NCI-H446 treated with DMSO at 0.1 percent for 48 hours (cell line): ENCODE measurements around the gene PLEKHA7.
"Not testable (repeated sequence)": the region's sequence is repeated elsewhere in the genome, so short reads cannot be mapped to it uniquely, and the experiment has no call there.

Source experiments
- DNase-seq: peaks from one replicate; lab custom pipeline; 2025; lab: John Stamatoyannopoulos, UW

The PLEKHA7 gene

GRCh38 chr11:16904761-16905160 is 109.5 kb downstream of the PLEKHA7 start:
- DNase-seq, result not testable (repeated sequence)

DNA sequence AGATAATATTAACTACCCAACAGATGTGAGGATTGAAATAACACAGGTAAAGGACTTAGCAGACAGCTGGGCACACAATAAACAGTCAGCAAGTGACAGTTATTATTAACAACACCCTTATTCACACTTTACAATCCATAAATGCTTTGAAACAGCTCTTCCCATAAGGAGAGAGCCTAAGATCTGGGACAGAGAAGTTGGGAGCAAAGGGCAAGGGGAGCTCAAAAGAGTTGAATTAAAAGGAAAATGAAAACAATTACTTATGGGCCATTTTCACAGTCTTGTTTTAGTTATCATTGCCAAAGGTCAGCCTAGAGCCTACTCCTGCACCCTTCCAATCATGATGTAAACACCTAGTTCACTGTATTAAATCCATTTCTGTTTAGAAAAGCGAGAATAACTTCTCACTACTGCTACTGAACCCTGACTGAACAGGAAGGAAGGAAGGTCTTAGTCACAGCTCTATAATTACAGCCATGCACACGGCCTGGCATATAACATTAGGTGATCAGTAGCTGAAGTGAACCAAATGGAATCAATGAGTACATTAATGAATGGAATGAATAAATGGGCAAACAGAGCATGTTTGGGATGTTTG is 111.3 kb downstream of the PLEKHA7 start:
- DNase-seq, result no peak

DNA sequence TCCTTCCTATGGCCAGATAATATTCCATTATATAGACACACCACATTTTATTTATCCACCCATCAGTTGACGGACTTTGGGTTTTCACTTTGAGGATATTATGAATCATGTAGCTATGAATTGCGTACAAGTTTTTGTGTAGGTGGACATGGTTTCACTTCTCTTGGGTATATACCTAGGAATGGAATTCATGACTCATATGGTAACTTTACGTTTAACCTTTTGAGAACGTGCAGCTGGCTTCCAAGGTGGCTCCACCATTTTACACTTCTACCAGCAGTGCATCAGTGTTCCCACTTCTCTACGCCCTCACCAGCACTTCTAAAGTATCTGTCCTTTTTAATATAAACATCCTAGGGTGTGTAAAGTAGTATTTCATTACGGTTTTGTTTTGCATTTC is 112.0 kb downstream of the PLEKHA7 start:
- DNase-seq, result no peak

DNA sequence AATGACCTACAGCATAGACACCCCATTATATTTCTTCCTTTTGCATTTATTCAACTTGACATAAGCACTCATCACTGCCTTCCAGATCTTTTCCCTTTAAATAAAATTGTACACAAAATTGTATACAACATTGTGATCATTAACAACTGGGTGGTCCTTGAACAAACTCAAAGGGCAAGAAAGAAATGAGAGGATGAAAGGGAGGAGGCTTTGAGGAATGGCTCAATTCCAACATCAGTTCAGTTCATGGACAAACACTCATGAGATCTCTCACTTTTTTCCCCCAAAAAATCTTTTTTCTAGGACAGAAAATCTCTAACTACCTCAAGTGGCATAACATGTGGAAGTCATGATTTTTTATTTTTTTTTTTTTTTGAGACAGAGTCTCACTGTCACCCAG is 113.7 kb downstream of the PLEKHA7 start:
- no peak for DNase-seq

DNA sequence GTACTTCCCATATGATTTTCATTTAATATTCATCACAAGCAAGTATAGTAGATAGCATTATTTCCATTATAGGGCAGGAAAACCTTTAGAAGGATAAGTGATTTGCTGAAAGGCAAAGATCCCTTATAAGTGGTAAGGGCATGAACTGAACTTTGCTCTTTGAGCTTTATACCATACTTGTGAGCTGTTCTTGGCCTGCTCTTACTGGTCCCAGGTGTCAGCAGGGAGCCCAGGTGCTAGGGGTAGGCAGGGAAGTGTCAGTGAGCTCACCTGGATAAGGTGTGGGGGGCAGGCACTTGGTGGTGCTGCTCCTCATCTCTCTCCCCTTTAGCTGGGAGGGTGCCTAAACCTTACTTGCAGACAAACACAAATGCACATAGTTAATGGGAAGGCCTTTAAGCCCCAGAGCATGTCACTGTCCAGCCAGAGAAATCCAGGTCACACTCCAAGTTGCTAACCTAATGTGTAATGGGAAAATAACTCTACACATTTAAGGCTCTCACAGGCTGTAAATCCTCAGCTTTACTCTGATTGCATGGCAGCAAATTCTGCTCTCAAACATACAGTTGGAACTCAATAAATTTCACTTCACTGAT is 114.4 kb downstream of the PLEKHA7 start:
- no peak for DNase-seq

- DNase-seq, result no peak
These were observed 115.8 kb downstream of the PLEKHA7 start for GRCh38 chr11:16898274-16898985.

- no peak for DNase-seq
These were observed 116.6 kb downstream of the PLEKHA7 start for GRCh38 chr11:16897470-16898061.

DNA sequence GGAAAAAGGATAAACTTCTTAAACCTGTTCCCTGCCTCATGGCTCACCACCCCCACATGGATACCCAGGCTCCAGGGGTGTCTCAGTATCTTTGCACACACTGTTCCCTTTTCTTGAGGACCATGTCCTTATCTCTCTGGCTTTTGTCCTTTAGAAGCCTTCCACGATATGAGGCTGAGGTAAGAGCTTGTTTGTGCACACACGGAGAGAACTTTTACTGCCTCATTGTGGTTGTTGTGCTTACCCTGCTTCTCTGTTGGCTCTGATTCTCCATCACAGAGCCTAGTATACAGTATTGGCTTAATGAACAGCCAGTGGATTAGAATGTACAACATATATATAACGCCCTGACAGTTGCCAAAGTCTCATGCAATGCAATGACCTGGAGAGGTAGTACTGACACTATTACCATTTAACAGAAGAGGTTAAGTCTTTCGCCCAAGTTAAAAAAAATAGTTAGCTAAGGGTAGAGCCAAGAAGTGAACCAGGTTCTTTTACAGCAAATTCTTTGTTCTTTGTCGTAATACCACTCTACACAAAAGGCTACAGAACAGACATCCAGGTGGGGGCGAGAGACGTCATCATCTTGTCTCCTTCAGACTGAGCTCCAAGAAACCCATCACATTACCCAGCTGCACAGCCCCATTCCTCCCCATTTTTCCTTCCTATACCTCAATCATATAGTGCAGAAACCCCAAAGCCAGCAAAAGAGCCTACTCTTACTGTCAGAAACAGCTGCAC is 117.3 kb downstream of the PLEKHA7 start:
- DNase-seq, result no peak

GRCh38 chr11:16895306-16895705 is 118.9 kb downstream of the PLEKHA7 start:
- DNase-seq, result no peak

DNA sequence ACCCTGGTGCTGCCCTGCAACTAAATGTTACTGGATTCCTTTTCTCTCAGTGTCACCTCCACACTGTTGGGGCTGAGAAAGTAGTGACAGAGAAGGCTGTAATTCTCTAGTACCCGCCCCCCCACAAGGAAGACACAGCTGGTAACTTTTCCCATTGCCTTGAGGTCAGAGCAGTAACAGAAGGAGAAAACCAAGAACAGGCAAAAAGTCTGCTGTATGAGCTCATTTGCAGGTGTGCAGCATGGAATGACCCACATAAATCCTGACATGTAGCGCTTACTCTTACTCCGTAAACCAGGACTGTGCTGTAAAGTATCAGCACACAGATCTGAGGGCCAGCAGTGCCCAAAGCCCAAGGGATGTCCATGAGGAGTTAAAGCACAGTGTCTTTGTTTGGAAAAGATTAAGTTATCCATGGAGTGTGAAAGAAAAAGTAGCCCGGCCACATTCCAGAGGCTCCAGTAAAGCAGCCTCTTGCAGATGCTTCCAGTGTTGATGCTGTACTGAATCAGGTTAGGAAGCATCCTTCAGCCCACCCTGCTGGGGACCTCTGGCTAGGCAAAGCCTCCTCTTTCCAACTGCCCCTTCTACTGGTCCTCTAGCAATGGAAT is 120.7 kb downstream of the PLEKHA7 start:
- DNase-seq, result no peak

GRCh38 chr11:16891964-16892363 is 122.2 kb downstream of the PLEKHA7 start:
- peak; percentile 56 for DNase-seq

GRCh38 chr11:16891165-16891564 is 123.0 kb downstream of the PLEKHA7 start:
- DNase-seq, result peak; percentile 60

- DNase-seq, result no peak
These were observed 123.8 kb downstream of the PLEKHA7 start for GRCh38 chr11:16890442-16890841.

GRCh38 chr11:16889905-16890304 is 124.3 kb downstream of the PLEKHA7 start:
- DNase-seq, result no peak

DNA sequence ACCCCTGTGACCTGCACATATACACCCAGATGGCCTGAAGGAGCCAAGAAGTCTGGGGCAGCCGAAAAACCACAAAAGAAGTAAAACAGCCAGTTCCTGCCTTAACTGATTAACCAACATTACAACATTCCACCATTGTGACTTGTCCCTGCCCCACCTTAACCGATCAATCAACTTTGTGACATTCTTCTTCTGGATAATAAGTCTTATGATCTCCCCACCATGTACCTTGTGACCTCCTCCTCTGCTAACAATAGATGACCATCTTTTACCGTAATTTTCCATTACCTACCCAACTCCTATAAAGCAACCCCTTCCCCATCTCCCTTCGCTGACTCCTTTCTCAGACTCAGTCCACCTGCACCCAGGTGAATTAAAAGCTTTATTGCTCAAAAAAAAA is 125.2 kb downstream of the PLEKHA7 start:
- not testable (repeated sequence) for DNase-seq

GRCh38 chr11:16887887-16888286 is 126.3 kb downstream of the PLEKHA7 start:
- not testable (repeated sequence) for DNase-seq

DNA sequence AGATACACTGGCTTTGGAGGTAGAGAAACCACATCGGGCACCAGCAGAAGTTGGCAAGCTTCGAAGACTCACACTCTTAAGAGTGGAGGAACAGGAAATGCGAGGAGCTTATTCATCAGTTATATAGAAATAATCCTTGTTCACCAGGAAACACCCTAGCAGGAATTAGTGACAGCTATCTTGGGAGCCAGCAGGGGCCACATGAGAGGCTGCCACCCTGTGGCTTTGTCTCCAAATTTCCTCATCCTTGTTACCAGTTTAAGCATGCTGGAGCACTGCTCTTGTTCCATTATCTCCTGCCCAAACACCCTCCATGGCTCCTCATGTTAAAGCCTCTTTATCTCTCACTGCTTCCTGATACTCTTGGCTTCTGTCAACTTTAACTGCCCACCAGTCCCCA is 131.0 kb downstream of the PLEKHA7 start:
- no peak for DNase-seq

DNA sequence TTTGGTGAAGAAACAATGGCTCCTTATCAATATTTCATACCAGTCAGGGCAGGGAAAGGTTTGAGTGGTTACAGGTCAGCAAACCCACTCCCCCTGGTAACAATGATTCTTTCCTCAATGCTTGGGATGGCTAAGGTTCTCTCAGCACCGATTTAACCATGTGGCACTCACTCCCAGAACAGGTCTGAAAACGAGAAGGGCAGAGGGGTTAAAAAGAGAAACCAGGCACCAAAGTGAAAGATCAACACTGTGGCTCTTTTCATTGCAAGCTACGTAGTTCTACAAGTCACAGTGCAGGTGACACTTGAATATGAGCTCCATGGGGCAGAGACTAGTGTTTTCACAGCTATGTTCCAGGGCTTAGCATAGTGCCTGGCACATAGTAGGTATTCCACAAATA is 132.4 kb downstream of the PLEKHA7 start:
- no peak for DNase-seq

GRCh38 chr11:16881074-16881709 is 133.0 kb downstream of the PLEKHA7 start:
- DNase-seq, result peak; percentile 60

DNA sequence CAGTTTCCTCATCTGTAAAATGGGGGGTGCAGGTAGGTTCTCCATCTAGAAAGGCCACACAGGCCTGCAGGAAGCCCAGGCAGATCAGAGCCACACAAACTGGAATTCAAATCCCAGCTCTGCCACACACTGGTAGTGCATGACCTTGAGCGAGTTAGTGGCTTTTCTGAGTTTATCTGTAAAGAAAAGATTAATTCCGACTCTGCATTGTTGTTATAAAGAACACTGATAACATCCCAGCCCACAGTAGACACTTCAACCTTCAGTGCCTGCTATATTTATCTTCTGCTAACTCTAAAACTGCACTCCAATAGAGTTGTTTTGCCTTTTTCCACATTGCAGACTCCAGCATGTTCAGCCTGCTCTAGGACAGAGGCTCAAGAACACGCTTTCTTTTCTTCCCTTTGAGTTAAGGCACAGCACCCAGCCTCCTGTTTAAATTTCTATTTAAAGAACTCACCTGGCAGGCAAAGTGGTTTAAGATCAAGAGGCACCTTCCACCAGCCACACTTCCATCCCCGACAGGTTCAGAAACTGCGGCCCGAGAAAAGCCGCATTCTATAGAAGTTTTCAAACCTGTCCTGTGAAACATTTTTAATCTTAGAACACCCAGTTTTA is 133.9 kb downstream of the PLEKHA7 start:
- DNase-seq, result no peak

DNA sequence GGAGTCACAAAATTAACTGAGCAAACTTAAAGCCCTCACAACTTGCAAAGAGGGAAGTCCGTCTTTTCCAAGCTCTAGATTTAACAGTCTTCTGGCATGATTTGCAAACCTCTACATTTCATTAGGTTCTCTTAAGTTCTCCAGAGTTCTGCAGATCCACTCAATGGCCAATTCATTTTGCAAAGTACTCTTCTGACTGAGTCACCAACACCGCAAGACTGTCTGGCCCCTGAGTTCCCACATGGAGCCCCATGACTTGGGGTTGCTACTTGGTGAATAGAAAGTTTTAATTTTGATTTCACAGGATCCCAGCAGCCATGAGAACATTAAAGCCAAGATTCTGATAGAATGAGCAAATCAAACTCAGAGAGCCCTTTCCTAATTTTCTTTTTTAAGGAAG is 134.5 kb downstream of the PLEKHA7 start:
- DNase-seq, result no peak
